Panc1 (cell line): ENCODE measurements around the gene GPHN. TPM values are rescaled to one million over a fixed set of nuclear protein-coding genes. Genes with fewer than 3 reads are reported as not detected.

ENCODE experiments used
- ATAC-seq: fragments of 200-7000 bp; cut with Tn5 transposase; 2 replicates; pipeline ENCODE4 v1.9.1; 2020; ENCODE audit warnings: mild to moderate bottlenecking, moderate library complexity
- BruUV-seq: library from RNA; stranded (reverse); fragments of 400-500 nt; replicated peaks from 2 replicates; lab custom pipeline; 2021; lab: Mats Ljungman, UMichigan
- CTCF ChIA-PET: fragments of 300-600 bp; sonication (Branson Sonifier 250); formaldehyde crosslinking; loops from one replicate; lab custom pipeline; 2022; ENCODE audit warnings: antibody characterized with exemption; lab: Charles Lee
- POLR2A ChIA-PET: fragments of 300-600 bp; sonication (Branson Sonifier 250); formaldehyde crosslinking; loops from one replicate; lab custom pipeline; 2022; ENCODE audit warnings: antibody characterized with exemption; lab: Charles Lee
- DNase-seq: peaks from one replicate; pipeline ENCODE4 v3.0.0-alpha.2; 2010; ENCODE audit warnings: low read depth, low spot score
- H3K27ac ChIP-seq: 2 replicates; pipeline ENCODE4 v1.5.1; 2011; ENCODE audit warnings: mild to moderate bottlenecking, low read length, inconsistent platforms
- H3K27me3 ChIP-seq: fragments of 200-500 bp; sonication (Bioruptor generic); 2 replicates; pipeline ENCODE4 v1.6.0; 2014; ENCODE audit warnings: low read length, inconsistent platforms; ENCODE audit not compliant: control insufficient read depth, insufficient read depth
- H3K36me3 ChIP-seq: fragments of 200-500 bp; sonication (Bioruptor generic); 2 replicates; pipeline ENCODE4 v1.5.1; 2014; ENCODE audit warnings: inconsistent platforms, mild to moderate bottlenecking, low read length, moderate library complexity; ENCODE audit not compliant: control insufficient read depth, insufficient read depth
- H3K4me1 ChIP-seq: 2 replicates; pipeline ENCODE4 v1.5.1; 2011; ENCODE audit warnings: inconsistent platforms, mild to moderate bottlenecking, low read length, moderate library complexity; ENCODE audit not compliant: control insufficient read depth, insufficient read depth
- H3K4me3 ChIP-seq, 2 experiments: 2 replicates each; pipeline ENCODE4 v1.5.1; 2011 to 2012; ENCODE audit warnings: low read depth in 2 of 2, low read length in 2 of 2, mild to moderate bottlenecking in 2 of 2, inconsistent platforms in 1 of 2, moderate library complexity in 1 of 2
- H3K9me3 ChIP-seq: fragments of 200-500 bp; sonication (Bioruptor generic); 2 replicates; pipeline ENCODE4 v1.5.1; 2014; ENCODE audit warnings: low read depth, mild to moderate bottlenecking, inconsistent platforms, low read length, moderate library complexity; ENCODE audit not compliant: control insufficient read depth, insufficient read depth
- CTCF ChIP-seq: fragments of 450-650 bp; IDR thresholded peaks from 2 replicates; pipeline ENCODE4 v1.5.1; 2017; ENCODE audit warnings: mild to moderate bottlenecking
- POLR2AphosphoS5 ChIP-seq: IDR thresholded peaks from 2 replicates; pipeline ENCODE4 v1.6.1; 2012; ENCODE audit warnings: mild to moderate bottlenecking, low read depth, low read length, moderate library complexity
- REST ChIP-seq, 2 experiments: IDR thresholded peaks; 2 replicates each; pipeline ENCODE4 v1.6.1; 2011 to 2012; ENCODE audit warnings: low read depth in 2 of 2, control low read depth in 1 of 2, low read length in 1 of 2, mild to moderate bottlenecking in 1 of 2, moderate library complexity in 1 of 2; ENCODE audit not compliant: insufficient read depth in 1 of 2
- SIN3A ChIP-seq: IDR thresholded peaks from 2 replicates; pipeline ENCODE4 v1.6.1; 2012; ENCODE audit warnings: low read depth, mild to moderate bottlenecking, low read length, moderate library complexity, borderline replicate concordance; ENCODE audit not compliant: insufficient read depth
- TCF7L2 ChIP-seq: IDR thresholded peaks from 2 replicates; pipeline ENCODE4 v1.6.1; 2011; ENCODE audit warnings: mild to moderate bottlenecking, low read depth, low read length, inconsistent platforms
- in situ Hi-C: cut with HindIII; loops from 2 replicates; pipeline ENCODE4 v1.10.0; 2016; ENCODE audit warnings: low sequenced_read_pairs, low pct_unique_long_range_greater_than_20kb
- intact Hi-C: fragments of 100-400 bp; cut with micrococcal nuclease; formaldehyde crosslinking; loops from one replicate; pipeline ENCODE4 v1.10.0; 2022; ENCODE audit not compliant: unreplicated experiment
- total RNA-seq: library from RNA; stranded (reverse); gene quantifications from one replicate; pipeline ENCODE4 v1.2.1, GENCODE V29; 2021; ENCODE audit not compliant: unreplicated experiment

The GPHN gene
- total RNA-seq, 1 experiment from 2014 or later: 26.6 TPM

GRCh38 chr14:66507181-66507721, 696 bp upstream of the GPHN start:
- H3K27me3 ChIP-seq: no peaks in the 10 kb centered on the region
- peaks cover 3% of the 10 kb centered on the region; the same call in 1 of the 2 replicates for H3K4me1 ChIP-seq
- peak; percentile 66 for ATAC-seq
- no peak for TF ChIP-seq SIN3A
- no peaks in the 10 kb centered on the region for H3K9me3 ChIP-seq
- no peaks in the 10 kb centered on the region; the same call in 1 of the 2 replicates for H3K36me3 ChIP-seq
- in situ Hi-C loops (no loop called here), intact Hi-C loops (no loop called here)
- BruUV-seq: no TSS peak
- peak overlapping the region; percentile 70 to 95 for H3K4me3 ChIP-seq
- CTCF ChIA-PET: interaction anchor here (0.6 kb wide), 2 partner anchors 9 to 12 kb away, joined by 3 to 7 read pairs; no protein-coding TSS in a partner anchor
- H3K27ac ChIP-seq: peak overlapping the region; percentile 93
- POLR2A ChIA-PET: no interaction called here
- DNase-seq: no peak

- POLR2A ChIA-PET: interaction anchor here (0.7 kb wide), 1 partner anchor 1084 kb away, joined by 3 read pairs; no protein-coding TSS in a partner anchor
- ATAC-seq (no peak), DNase-seq (no peak)
- Histone ChIP-seq H3K9me3 (no peaks in the 10 kb centered on the region), H3K4me1 (peaks cover 3% of the 10 kb centered on the region; the same call in 1 of the 2 replicates), H3K27ac (peak overlapping the region; percentile 81), H3K27me3 (no peaks in the 10 kb centered on the region), H3K4me3 (peak overlapping the region; percentile 70 to 95), H3K36me3 (no peaks in the 10 kb centered on the region; the same call in 1 of the 2 replicates)
- BruUV-seq: no TSS peak
- intact Hi-C loops: no loop called here
- in situ Hi-C loops: no loop called here
- TF ChIP-seq REST (IDR thresholded peaks at IDR 0.05; ENCODE audit: insufficient read depth in 1 of 2, low read depth in 2 of 2, low read length in 1 of 2): no peak
- TF ChIP-seq POLR2AphosphoS5: no peak
- no peak for TF ChIP-seq SIN3A
- TF ChIP-seq CTCF: no peak
- no peak for TF ChIP-seq TCF7L2
- CTCF ChIA-PET: no interaction called here
Measured at GRCh38 chr14:66508547-66508845, 549 bp downstream of the GPHN start.

- H3K36me3 ChIP-seq: no peaks in the 10 kb centered on the region; the same call in 1 of the 2 replicates
- in situ Hi-C loops (no loop called here), intact Hi-C loops (no loop called here)
- peak; percentile 16; the same call in 1 of the 2 replicates for ATAC-seq
- no peak for TF ChIP-seq TCF7L2
- 0 out of 2 replicates have a peak, but pooled peaks have one; percentile 26 for TF ChIP-seq SIN3A
- no peaks in the 10 kb centered on the region for H3K9me3 ChIP-seq
- H3K27me3 ChIP-seq: no peaks in the 10 kb centered on the region
- H3K27ac ChIP-seq: peak overlapping the region; percentile 81
- no TSS peak for BruUV-seq
- DNase-seq: no peak
- CTCF ChIA-PET: no interaction called here
- POLR2A ChIA-PET: no interaction called here
- peaks cover 3% of the 10 kb centered on the region; the same call in 1 of the 2 replicates for H3K4me1 ChIP-seq
- peak overlapping the region; percentile 70 to 95 for H3K4me3 ChIP-seq
Measured at GRCh38 chr14:66508846-66509621, 1.1 kb downstream of the GPHN start.
